SK-N-MC (cell line): ENCODE data around the gene DMAC2L.

Source experiments
- EZH2 ChIP-seq: fragments of 200-600 bp; sonication (generic); IDR thresholded peaks from one replicate; pipeline ENCODE4 v1.6.1; 2017; ENCODE audit warnings: antibody characterized with exemption
- POLR2AphosphoS5 ChIP-seq: IDR thresholded peaks from 2 replicates; pipeline ENCODE4 v1.6.1; 2012; ENCODE audit warnings: mild to moderate bottlenecking, low read depth, low read length, borderline replicate concordance

DNA sequence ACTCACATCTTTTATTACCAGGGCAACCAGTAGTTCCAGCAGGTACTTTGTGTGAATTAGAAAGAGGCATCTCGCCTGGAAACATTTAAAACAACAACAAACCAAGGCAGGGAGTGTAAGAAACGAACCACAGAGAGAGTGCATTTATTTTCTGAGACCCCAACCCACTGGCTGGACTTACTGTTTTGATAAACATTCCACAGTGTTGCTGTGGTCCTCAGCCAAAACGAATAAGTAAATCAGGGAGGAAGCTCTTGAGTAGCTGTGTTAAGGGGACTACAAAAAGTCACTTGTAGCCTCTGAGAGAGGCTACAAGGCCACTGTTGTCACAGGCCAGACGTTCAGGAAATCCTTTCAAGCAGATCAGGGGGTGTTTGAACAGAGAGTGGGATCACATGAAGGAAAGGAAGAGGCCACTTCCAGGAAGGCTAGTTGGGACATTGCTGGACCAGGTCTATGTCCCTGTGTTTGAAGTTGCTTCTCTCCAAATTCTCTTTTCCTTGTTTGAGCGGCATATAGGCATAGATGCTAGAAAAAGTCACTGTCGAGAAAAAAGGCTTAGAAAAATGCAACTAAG, 33.8 kb downstream of the DMAC2L start:
- TF ChIP-seq POLR2AphosphoS5 (no peak), EZH2 (no peak)
